Progenitor cell of endocrine pancreas (in vitro differentiated cells): ENCODE measurements around the gene BRINP3. TPM values are rescaled to one million over a fixed set of nuclear protein-coding genes. Genes with fewer than 3 reads are reported as not detected.

Experiments
- DNase-seq: peaks from one replicate; pipeline ENCODE4 v3.0.0; 2021; ENCODE audit warnings: low spot score; ENCODE audit not compliant: unreplicated experiment
- H3K27ac Mint-ChIP-seq: 2 replicates; pipeline ENCODE4 v1.8.0; 2021; ENCODE audit warnings: mild to moderate bottlenecking, moderate library complexity, mixed read lengths
- H3K27me3 Mint-ChIP-seq: 2 replicates; pipeline ENCODE4 v1.8.0; 2021; ENCODE audit warnings: mixed read lengths
- H3K36me3 Mint-ChIP-seq: 2 replicates; pipeline ENCODE4 v1.8.0; 2022; ENCODE audit warnings: mixed read lengths; ENCODE audit not compliant: insufficient read depth
- H3K4me1 Mint-ChIP-seq: 2 replicates; pipeline ENCODE4 v1.8.0; 2021; ENCODE audit warnings: low read depth, mixed read lengths
- H3K4me3 Mint-ChIP-seq: 2 replicates; pipeline ENCODE4 v1.8.0; 2021; ENCODE audit warnings: low read depth, mild to moderate bottlenecking, moderate library complexity, mixed read lengths
- H3K9me3 Mint-ChIP-seq: 2 replicates; pipeline ENCODE4 v1.8.0; 2021; ENCODE audit warnings: low read depth, mixed read lengths
- CTCF ChIP-seq: fragments of 200-600 bp; sonication (generic); IDR thresholded peaks from one replicate; pipeline ENCODE4 v1.5.0; 2021; ENCODE audit warnings: antibody characterized with exemption, mild to moderate bottlenecking; ENCODE audit not compliant: unreplicated experiment
- total RNA-seq: library from RNA; stranded (reverse); gene quantifications from 2 replicates; pipeline ENCODE4 v1.2.1, GENCODE V29; 2021

Gene BRINP3
- total RNA-seq, 1 donor from 2014 or later = not detected

- H3K4me1 Mint-ChIP-seq = no peaks in the 10 kb centered on the region
Measured at GRCh38 chr1:190119683-190120082, 358.0 kb downstream of the BRINP3 start.

GRCh38 chr1:190116921-190117320, 360.7 kb downstream of the BRINP3 start:
- H3K4me3 Mint-ChIP-seq = no peak overlapping the region
- no peaks in the 10 kb centered on the region for H3K9me3 Mint-ChIP-seq
- no peak for TF ChIP-seq CTCF
- no peaks in the 10 kb centered on the region for H3K27me3 Mint-ChIP-seq
- H3K4me1 Mint-ChIP-seq = no peaks in the 10 kb centered on the region
- no peak overlapping the region for H3K27ac Mint-ChIP-seq
- DNase-seq = no peak
- no peaks in the 10 kb centered on the region for H3K36me3 Mint-ChIP-seq

More at GRCh38 chr1:190119683-190120082, 358.0 kb downstream of the BRINP3 start:
- Mint-ChIP-seq H3K9me3 (no peaks in the 10 kb centered on the region), H3K27ac (no peak overlapping the region), H3K27me3 (no peaks in the 10 kb centered on the region), H3K36me3 (no peaks in the 10 kb centered on the region), H3K4me3 (no peak overlapping the region)
- TF ChIP-seq CTCF = no peak
- no peak for DNase-seq

- Mint-ChIP-seq H3K27ac (no peak overlapping the region), H3K27me3 (no peaks in the 10 kb centered on the region), H3K4me1 (peaks cover 7% of the 10 kb centered on the region), H3K9me3 (no peaks in the 10 kb centered on the region), H3K4me3 (no peak overlapping the region), H3K36me3 (no peaks in the 10 kb centered on the region)
- TF ChIP-seq CTCF = no peak
- no peak for DNase-seq
Measured at GRCh38 chr1:190104961-190105360, 372.7 kb downstream of the BRINP3 start.

GRCh38 chr1:190102757-190103326, 374.8 kb downstream of the BRINP3 start:
- Mint-ChIP-seq H3K4me1 (peaks cover 7% of the 10 kb centered on the region), H3K4me3 (no peak overlapping the region), H3K27ac (no peak overlapping the region), H3K36me3 (no peaks in the 10 kb centered on the region), H3K9me3 (peaks cover 3% of the 10 kb centered on the region), H3K27me3 (no peaks in the 10 kb centered on the region)
- TF ChIP-seq CTCF = no peak
- no peak for DNase-seq

- DNase-seq = no peak
- Mint-ChIP-seq H3K27ac (no peak overlapping the region), H3K4me1 (peaks cover 7% of the 10 kb centered on the region), H3K36me3 (no peaks in the 10 kb centered on the region), H3K27me3 (no peaks in the 10 kb centered on the region), H3K4me3 (no peak overlapping the region), H3K9me3 (peaks cover 4% of the 10 kb centered on the region)
- TF ChIP-seq CTCF = no peak
Measured at GRCh38 chr1:190101756-190102155, 375.9 kb downstream of the BRINP3 start.
